ENCODE data around the gene TNRC6C. TPM values are rescaled to one million over a fixed set of nuclear protein-coding genes. Genes with fewer than 3 reads are reported as not detected.

Gene TNRC6C
- total and polyA plus RNA-seq, 9 of the 15 experiments (the other 6 are each of a cell fraction or from before 2014, with no cell fraction given): 0.20 to 4.9 (median 2.3) TPM

DNA sequence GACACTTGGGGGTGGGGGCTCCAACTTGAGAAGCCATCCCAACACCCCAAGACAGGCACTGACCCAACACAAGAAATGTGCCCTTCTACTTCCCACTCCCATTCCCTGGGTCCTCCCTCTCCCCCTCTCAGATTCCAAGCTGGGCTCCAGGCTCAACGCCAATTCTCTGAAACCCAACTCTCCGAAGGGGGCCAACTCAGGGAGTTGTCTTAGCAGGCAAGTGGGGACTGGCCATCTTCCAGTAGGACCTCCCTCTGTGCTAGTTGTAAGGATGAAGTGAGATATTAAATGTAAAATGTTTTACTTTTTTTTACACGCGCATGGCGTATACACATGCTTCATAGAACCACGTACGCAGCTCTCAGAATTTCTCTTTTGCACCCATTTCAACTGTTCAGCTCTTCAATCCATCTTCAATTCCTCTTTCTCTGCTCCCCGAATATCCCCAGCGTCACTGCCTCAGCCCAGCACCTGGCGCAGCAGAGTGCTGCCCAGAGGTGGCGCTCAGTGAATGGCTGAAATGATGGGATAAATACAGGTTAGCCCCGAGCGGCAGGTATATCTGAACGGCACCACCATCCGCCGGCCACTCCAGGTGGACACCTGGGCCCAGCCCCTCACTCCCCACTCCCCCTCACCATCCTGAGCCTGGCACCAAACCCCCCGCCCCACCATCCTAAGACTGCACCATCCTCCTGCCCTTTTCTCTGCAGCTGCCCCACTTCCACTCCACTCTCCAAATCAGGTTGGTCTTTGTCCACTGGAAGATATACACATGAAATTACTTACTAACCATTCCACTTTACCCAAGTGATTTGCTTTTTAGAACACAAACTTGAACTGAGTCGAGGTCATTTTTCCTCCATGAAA, 43.9 kb upstream of the TNRC6C start:
- peak; percentile 67; the same call in 2 of the 3 replicates for ATAC-seq
- ChIA-PET CTCF (ENCODE audit: low intra/inter-chr PET ratio) (interaction anchor here (0.6 kb wide), 1 partner anchor 102 kb away, joined by 3 read pairs; no protein-coding TSS in a partner anchor), POLR2A (interaction anchor here (0.6 to 1.7 kb wide), 4 partner anchors 8 to 142 kb away, joined by 3 to 4 read pairs (median 4); no protein-coding TSS in a partner anchor)
- Histone ChIP-seq H3K9me3 (replicated peaks; ENCODE audit: control insufficient read depth, insufficient read depth, low read depth, low read length) (no peaks in the 10 kb centered on the region), H3K27ac (ENCODE audit: extremely low read depth, low read depth, low read length) (no peak overlapping the region), H3K4me3 (no peak overlapping the region), H3K9ac (ENCODE audit: insufficient read depth in 1 of 2, low read depth in 2 of 2, low read length in 2 of 2) (no peak overlapping the region), H4K20me1 (replicated peaks; ENCODE audit: control insufficient read depth, insufficient read depth, low read length) (no peaks in the 10 kb centered on the region), H3K79me2 (ENCODE audit: control insufficient read depth, insufficient read depth, low read length) (no peaks in the 10 kb centered on the region), H2AFZ (ENCODE audit: low read depth, low read length) (no peak overlapping the region), H3K36me3 (ENCODE audit: control insufficient read depth, insufficient read depth, low read length) (no peaks in the 10 kb centered on the region), H3K4me2 (ENCODE audit: insufficient read depth, low read length) (no peak overlapping the region), H3K9me1 (ENCODE audit: control insufficient read depth, insufficient read depth, low read length) (no peaks in the 10 kb centered on the region), H3K27me3 (ENCODE audit: control insufficient read depth in 2 of 2, insufficient read depth in 2 of 2, low read length in 2 of 2) (peaks cover 30 to 46% of the 10 kb centered on the region in 2 experiments), H3K4me1 (replicated peaks in 1 of 2; ENCODE audit: control insufficient read depth in 2 of 2, insufficient read depth in 2 of 2, low read length in 2 of 2) (no peaks in the 10 kb centered on the region)
- no TSS peak for BruUV-seq (replicated peaks)
- in situ Hi-C loops (cut with MboI) (no loop called here), intact Hi-C loops (cut with micrococcal nuclease) (loop anchor here (10.0 kb wide), 1 partner anchor 100 kb away; no protein-coding TSS in a partner anchor)
- no peak for DNase-seq (ENCODE audit: extremely low read depth in 1 of 4, low spot score in 3 of 4)
- 14% methylated on average over 18 of the region's 18 CpGs for WGBS (ENCODE audit: insufficient coverage, low coverage, missing lambda C conversion rate)
- TF ChIP-seq, protein P1, sequence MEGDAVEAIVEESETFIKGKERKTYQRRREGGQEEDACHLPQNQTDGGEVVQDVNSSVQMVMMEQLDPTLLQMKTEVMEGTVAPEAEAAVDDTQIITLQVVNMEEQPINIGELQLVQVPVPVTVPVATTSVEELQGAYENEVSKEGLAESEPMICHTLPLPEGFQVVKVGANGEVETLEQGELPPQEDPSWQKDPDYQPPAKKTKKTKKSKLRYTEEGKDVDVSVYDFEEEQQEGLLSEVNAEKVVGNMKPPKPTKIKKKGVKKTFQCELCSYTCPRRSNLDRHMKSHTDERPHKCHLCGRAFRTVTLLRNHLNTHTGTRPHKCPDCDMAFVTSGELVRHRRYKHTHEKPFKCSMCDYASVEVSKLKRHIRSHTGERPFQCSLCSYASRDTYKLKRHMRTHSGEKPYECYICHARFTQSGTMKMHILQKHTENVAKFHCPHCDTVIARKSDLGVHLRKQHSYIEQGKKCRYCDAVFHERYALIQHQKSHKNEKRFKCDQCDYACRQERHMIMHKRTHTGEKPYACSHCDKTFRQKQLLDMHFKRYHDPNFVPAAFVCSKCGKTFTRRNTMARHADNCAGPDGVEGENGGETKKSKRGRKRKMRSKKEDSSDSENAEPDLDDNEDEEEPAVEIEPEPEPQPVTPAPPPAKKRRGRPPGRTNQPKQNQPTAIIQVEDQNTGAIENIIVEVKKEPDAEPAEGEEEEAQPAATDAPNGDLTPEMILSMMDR (IDR thresholded peaks at IDR 0.05 in 2 of 3, conservative IDR thresholded peaks at IDR 0.05 in 1 of 3; ENCODE audit: insufficient read depth in 2 of 3, low read depth in 1 of 3, low read length in 3 of 3): peak in 2 of 3 experiments; percentile 27 to 39; a peak in 3 of 6 replicates
- TF ChIP-seq SREBF2 (CRISPR knock-in tag; IDR thresholded peaks at IDR 0.05): no peak
- peak in 1 of 2 experiments; percentile 25; a peak in 1 of 4 replicates for TF ChIP-seq RAD21 (CRISPR knock-in tag; conservative IDR thresholded peaks at IDR 0.05 in 1 of 2, IDR thresholded peaks at IDR 0.05 in 1 of 2)
- FAIRE-seq: no peak
